ENCODE measurements around the gene SIGLEC11. TPM values are rescaled to one million over a fixed set of nuclear protein-coding genes. Genes with fewer than 3 reads are reported as not detected.

SIGLEC11 gene
- total and polyA plus RNA-seq, 2 donors from 2014 or later = 1.2 to 1.5 TPM

DNA sequence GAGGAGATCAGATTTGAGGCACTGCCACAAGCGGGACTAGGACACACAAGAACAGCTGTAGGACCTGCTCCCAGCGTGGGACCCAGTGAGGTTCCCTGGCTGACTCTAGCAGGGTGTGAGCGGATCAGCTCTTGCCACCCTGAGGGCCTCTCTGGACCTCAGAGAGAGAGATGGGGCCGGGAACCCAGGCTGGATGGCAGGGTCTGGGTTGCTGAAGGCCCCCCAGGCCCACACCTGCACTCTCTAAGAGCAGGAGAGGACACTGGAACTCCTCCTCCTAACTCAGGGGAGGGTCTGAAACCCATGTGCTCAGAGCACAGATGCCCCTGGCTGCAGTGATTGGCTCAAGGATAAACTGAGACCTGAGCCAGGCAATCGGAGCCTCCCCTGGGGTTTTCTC lies 50.8 kb downstream of the SIGLEC11 start:
- Histone ChIP-seq H3K4me1 (ENCODE audit: control insufficient read depth in 2 of 3, insufficient read depth in 2 of 3, low read depth in 1 of 3, low read length in 3 of 3) (peaks cover 0 to 7% (median 0%) of the 10 kb centered on the region in 3 donors), H3K27me3 (ENCODE audit: control insufficient read depth, insufficient read depth, low read length) (no peaks in the 10 kb centered on the region), H3K4me3 (ENCODE audit: low read length in 3 of 3) (no peak overlapping the region), H3K9me3 (ENCODE audit: control insufficient read depth in 2 of 3, insufficient read depth in 1 of 3, low read length in 3 of 3) (no peaks in the 10 kb centered on the region), H3K27ac (ENCODE audit: low read depth in 2 of 2, low read length in 2 of 2) (no peak overlapping the region), H3K9ac (ENCODE audit: low read length in 3 of 3) (no peak overlapping the region), H3K36me3 (ENCODE audit: control insufficient read depth in 2 of 3, insufficient read depth in 3 of 3, low read length in 3 of 3) (peaks cover 2 to 28% (median 4%) of the 10 kb centered on the region in 3 donors)
- intact Hi-C loops (cut with DNase I) = no loop called here
- TF ChIP-seq, protein P1, sequence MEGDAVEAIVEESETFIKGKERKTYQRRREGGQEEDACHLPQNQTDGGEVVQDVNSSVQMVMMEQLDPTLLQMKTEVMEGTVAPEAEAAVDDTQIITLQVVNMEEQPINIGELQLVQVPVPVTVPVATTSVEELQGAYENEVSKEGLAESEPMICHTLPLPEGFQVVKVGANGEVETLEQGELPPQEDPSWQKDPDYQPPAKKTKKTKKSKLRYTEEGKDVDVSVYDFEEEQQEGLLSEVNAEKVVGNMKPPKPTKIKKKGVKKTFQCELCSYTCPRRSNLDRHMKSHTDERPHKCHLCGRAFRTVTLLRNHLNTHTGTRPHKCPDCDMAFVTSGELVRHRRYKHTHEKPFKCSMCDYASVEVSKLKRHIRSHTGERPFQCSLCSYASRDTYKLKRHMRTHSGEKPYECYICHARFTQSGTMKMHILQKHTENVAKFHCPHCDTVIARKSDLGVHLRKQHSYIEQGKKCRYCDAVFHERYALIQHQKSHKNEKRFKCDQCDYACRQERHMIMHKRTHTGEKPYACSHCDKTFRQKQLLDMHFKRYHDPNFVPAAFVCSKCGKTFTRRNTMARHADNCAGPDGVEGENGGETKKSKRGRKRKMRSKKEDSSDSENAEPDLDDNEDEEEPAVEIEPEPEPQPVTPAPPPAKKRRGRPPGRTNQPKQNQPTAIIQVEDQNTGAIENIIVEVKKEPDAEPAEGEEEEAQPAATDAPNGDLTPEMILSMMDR (IDR thresholded peaks at IDR 0.05; ENCODE audit: borderline replicate concordance, extremely low read depth, insufficient read depth) = no peak
- DNase-seq = no peak
- FAIRE-seq = no peak

- DNase-seq (no peak), FAIRE-seq (no peak)
- no peaks in the 10 kb centered on the region for H3K27me3 ChIP-seq (ENCODE audit: control insufficient read depth, insufficient read depth, low read length)
- peaks cover 0 to 7% (median 0%) of the 10 kb centered on the region in 3 donors for H3K4me1 ChIP-seq (ENCODE audit: control insufficient read depth in 2 of 3, insufficient read depth in 2 of 3, low read depth in 1 of 3, low read length in 3 of 3)
- no peaks in the 10 kb centered on the region for H3K9me3 ChIP-seq (ENCODE audit: control insufficient read depth in 2 of 3, insufficient read depth in 1 of 3, low read length in 3 of 3)
- H3K4me3 ChIP-seq (ENCODE audit: low read length in 3 of 3) = no peak overlapping the region
- TF ChIP-seq, protein P1 (IDR thresholded peaks at IDR 0.05; ENCODE audit: borderline replicate concordance, extremely low read depth, insufficient read depth) = no peak
- no peak overlapping the region for H3K9ac ChIP-seq (ENCODE audit: low read length in 3 of 3)
- intact Hi-C loops (cut with DNase I) = no loop called here
- no peak overlapping the region for H3K27ac ChIP-seq (ENCODE audit: low read depth in 2 of 2, low read length in 2 of 2)
- H3K36me3 ChIP-seq (ENCODE audit: control insufficient read depth in 2 of 3, insufficient read depth in 3 of 3, low read length in 3 of 3) = peaks cover 2 to 26% (median 4%) of the 10 kb centered on the region in 3 donors
Observed at GRCh38 chr19:49908480-49909420, 52.2 kb downstream of the SIGLEC11 start.

DNA sequence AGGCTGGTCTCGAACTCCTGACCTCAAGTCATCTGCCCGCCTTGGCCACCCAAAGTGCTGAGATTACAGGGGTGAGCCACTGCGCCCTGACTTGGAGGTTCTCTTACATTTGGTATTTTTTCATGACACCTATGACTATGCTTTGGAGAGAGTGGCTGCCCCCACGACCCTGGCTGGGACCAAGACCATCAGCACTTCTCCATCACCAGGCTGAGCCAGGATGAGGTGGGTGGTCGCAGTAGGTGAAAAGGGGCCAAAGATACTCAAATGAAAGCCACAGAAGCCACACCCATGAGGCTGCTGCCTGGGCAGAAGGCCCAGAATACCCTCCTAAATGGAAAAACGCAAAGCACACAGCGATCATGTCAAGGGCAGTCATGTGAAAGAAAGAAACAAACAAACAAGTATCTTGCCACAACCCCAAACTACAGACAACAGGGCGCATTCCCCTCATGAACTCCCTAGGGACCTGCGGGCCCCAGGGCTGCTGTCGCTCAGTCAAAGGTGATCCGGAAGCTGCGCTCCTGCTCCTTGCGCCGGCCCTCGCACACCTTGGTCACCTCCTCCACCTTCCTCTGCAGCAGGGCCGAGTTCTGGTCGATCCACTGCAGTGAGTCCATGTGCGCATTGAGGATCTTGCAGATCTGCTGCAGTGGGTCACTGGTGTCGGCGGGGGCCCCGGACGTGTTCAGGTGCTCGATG lies 53.1 kb downstream of the SIGLEC11 start:
- no peak overlapping the region for H3K9ac ChIP-seq (ENCODE audit: low read length in 3 of 3)
- DNase-seq (no peak), FAIRE-seq (no peak)
- TF ChIP-seq, protein P1 (IDR thresholded peaks at IDR 0.05; ENCODE audit: borderline replicate concordance, extremely low read depth, insufficient read depth) = no peak
- no peaks in the 10 kb centered on the region for H3K9me3 ChIP-seq (ENCODE audit: control insufficient read depth in 2 of 3, insufficient read depth in 1 of 3, low read length in 3 of 3)
- H3K27ac ChIP-seq (ENCODE audit: low read depth in 2 of 2, low read length in 2 of 2) = no peak overlapping the region
- intact Hi-C loops (cut with DNase I) = no loop called here
- peaks cover 0 to 7% (median 0%) of the 10 kb centered on the region in 3 donors for H3K4me1 ChIP-seq (ENCODE audit: control insufficient read depth in 2 of 3, insufficient read depth in 2 of 3, low read depth in 1 of 3, low read length in 3 of 3)
- peaks cover 2 to 26% (median 4%) of the 10 kb centered on the region in 3 donors for H3K36me3 ChIP-seq (ENCODE audit: control insufficient read depth in 2 of 3, insufficient read depth in 3 of 3, low read length in 3 of 3)
- H3K4me3 ChIP-seq (ENCODE audit: low read length in 3 of 3) = no peak overlapping the region
- no peaks in the 10 kb centered on the region for H3K27me3 ChIP-seq (ENCODE audit: control insufficient read depth, insufficient read depth, low read length)
